Mesenchymal stem cell (in vitro differentiated cells and primary cell): ENCODE data around the gene NAT10.

Experiments
- DNase-seq: peaks from one replicate; pipeline ENCODE4 v3.0.0-alpha.2; 2013
- H2AFZ ChIP-seq: one replicate; pipeline ENCODE4 v1.6.1; 2013; ENCODE audit warnings: low read depth, mild to moderate bottlenecking, control low read depth, inconsistent platforms, low read length, moderate library complexity
- H2AK5ac ChIP-seq: 2 replicates; pipeline ENCODE4 v1.6.1; 2013; ENCODE audit warnings: low read length, moderate library complexity, mild to moderate bottlenecking, inconsistent platforms; ENCODE audit not compliant: severe bottlenecking
- H2BK120ac ChIP-seq: one replicate; pipeline ENCODE4 v1.6.1; 2013; ENCODE audit warnings: low read depth, mild to moderate bottlenecking, inconsistent platforms, low read length, moderate library complexity
- H2BK12ac ChIP-seq, 2 experiments: one replicate each; pipeline ENCODE4 v1.6.1; 2013; ENCODE audit warnings: inconsistent platforms in 2 of 2, low read length in 2 of 2, mild to moderate bottlenecking in 2 of 2, moderate library complexity in 2 of 2, control low read depth in 1 of 2
- H2BK15ac ChIP-seq: one replicate; pipeline ENCODE4 v1.6.1; 2013; ENCODE audit warnings: mild to moderate bottlenecking, low read depth, inconsistent platforms; ENCODE audit not compliant: poor library complexity, severe bottlenecking
- H2BK5ac ChIP-seq: 2 replicates; pipeline ENCODE4 v1.6.1; 2013; ENCODE audit warnings: low read depth, mild to moderate bottlenecking, low read length, control low read depth, inconsistent platforms; ENCODE audit not compliant: poor library complexity, severe bottlenecking
- H3K14ac ChIP-seq, 2 experiments: one replicate each; pipeline ENCODE4 v1.6.1; 2013; ENCODE audit warnings: inconsistent platforms in 2 of 2, low read length in 2 of 2, control low read depth in 1 of 2, mild to moderate bottlenecking in 1 of 2, moderate library complexity in 1 of 2
- H3K18ac ChIP-seq, 2 experiments: one replicate each; pipeline ENCODE4 v1.6.1; 2013; ENCODE audit warnings: inconsistent platforms in 2 of 2, low read length in 2 of 2, control low read depth in 1 of 2, low read depth in 1 of 2, mild to moderate bottlenecking in 1 of 2
- H3K23ac ChIP-seq, 2 experiments: one replicate each; pipeline ENCODE4 v1.6.1; 2013; ENCODE audit warnings: inconsistent platforms in 2 of 2, low read length in 2 of 2, mild to moderate bottlenecking in 2 of 2, moderate library complexity in 2 of 2, control low read depth in 1 of 2
- H3K27ac ChIP-seq: 2 replicates; pipeline ENCODE4 v1.5.1; 2013; ENCODE audit warnings: mild to moderate bottlenecking, moderate library complexity, low read length, control low read depth, inconsistent platforms; ENCODE audit not compliant: poor library complexity, severe bottlenecking
- H3K27me3 ChIP-seq, 2 experiments: 2 replicates each; pipeline versions ENCODE4 v1.6.1 to v1.7.0; 2013; ENCODE audit warnings: low read length in 2 of 2, mild to moderate bottlenecking in 2 of 2, moderate library complexity in 2 of 2, control low read depth in 1 of 2, inconsistent platforms in 1 of 2; ENCODE audit not compliant: control insufficient read depth in 1 of 2, insufficient read depth in 1 of 2
- H3K36me3 ChIP-seq, 2 experiments: 2 replicates each; pipeline versions ENCODE4 v1.6.1 to v1.7.0; 2013; ENCODE audit warnings: low read length in 2 of 2, control low read depth in 1 of 2, inconsistent platforms in 1 of 2, low read depth in 1 of 2, mild to moderate bottlenecking in 1 of 2; ENCODE audit not compliant: insufficient read depth in 2 of 2, control insufficient read depth in 1 of 2
- H3K4ac ChIP-seq, 2 experiments: one replicate each; pipeline ENCODE4 v1.6.1; 2013; ENCODE audit warnings: inconsistent platforms in 2 of 2, low read length in 2 of 2, mild to moderate bottlenecking in 2 of 2, moderate library complexity in 2 of 2, control low read depth in 1 of 2, low read depth in 1 of 2
- H3K4me1 ChIP-seq: 2 replicates; pipeline ENCODE4 v1.6.1; 2013; ENCODE audit warnings: low read depth, low read length, control low read depth; ENCODE audit not compliant: control insufficient read depth, insufficient read depth
- H3K4me2 ChIP-seq: 2 replicates; pipeline ENCODE4 v1.6.1; 2013; ENCODE audit warnings: low read length, mild to moderate bottlenecking, inconsistent platforms; ENCODE audit not compliant: poor library complexity, severe bottlenecking
- H3K4me3 ChIP-seq, 2 experiments: 2 replicates each; pipeline versions ENCODE4 v1.5.1 to v1.7.0; 2013; ENCODE audit warnings: low read length in 2 of 2, mild to moderate bottlenecking in 2 of 2, control low read depth in 1 of 2, low read depth in 1 of 2; ENCODE audit not compliant: insufficient read depth in 1 of 2
- H3K79me1 ChIP-seq: replicated peaks from 2 replicates; pipeline ENCODE4 v1.6.1; 2013; ENCODE audit warnings: mild to moderate bottlenecking, control low read depth, low read length, inconsistent platforms; ENCODE audit not compliant: poor library complexity, severe bottlenecking
- H3K9ac ChIP-seq: 2 replicates; pipeline ENCODE4 v1.7.0; 2013; ENCODE audit warnings: mild to moderate bottlenecking, low read length, moderate library complexity
- H3K9me3 ChIP-seq: 2 replicates; pipeline ENCODE4 v1.7.0; 2013; ENCODE audit warnings: mild to moderate bottlenecking, low read length; ENCODE audit not compliant: control insufficient read depth
- H4K8ac ChIP-seq: one replicate; pipeline ENCODE4 v1.6.1; 2013; ENCODE audit warnings: inconsistent platforms, mild to moderate bottlenecking, low read length, moderate library complexity
- H4K91ac ChIP-seq: one replicate; pipeline ENCODE4 v1.6.1; 2013; ENCODE audit warnings: mild to moderate bottlenecking, low read length, inconsistent platforms
- WGBS: methylation state at CpG from one replicate; pipeline ENCODE4 v1.1.7; 2013; ENCODE audit warnings: mixed read lengths; 5-methylcytosine and 5-hydroxymethylcytosine counted together

NAT10 gene

DNA sequence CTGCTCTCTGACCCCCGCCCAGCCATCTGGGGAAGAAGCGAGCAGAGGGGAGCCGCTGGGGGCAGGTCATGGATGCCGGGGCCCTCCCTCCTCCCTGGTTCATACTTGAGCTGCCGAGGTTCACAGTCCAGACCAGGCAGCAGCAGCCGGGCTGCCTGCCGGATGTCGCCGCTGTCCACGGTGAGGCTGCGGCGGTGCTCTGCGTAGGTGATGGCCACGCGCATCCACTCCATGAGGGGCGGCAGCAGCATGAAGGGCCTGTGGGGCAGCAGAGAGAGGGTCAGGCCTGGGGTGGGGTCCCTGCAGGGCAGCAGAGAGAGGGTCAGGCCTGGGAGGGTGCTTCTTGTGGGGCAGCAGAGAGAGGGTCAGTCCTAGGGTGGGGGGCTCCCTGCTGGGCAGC lies 67.6 kb downstream of the NAT10 start:
- peaks cover 0 to 17% of the 10 kb centered on the region in 2 experiments for H3K27me3 ChIP-seq
- no peak overlapping the region for H2AFZ ChIP-seq
- no peak overlapping the region for H2AK5ac ChIP-seq
- H2BK5ac ChIP-seq, result no peak overlapping the region
- no peak overlapping the region for H3K23ac ChIP-seq
- no peak overlapping the region for H3K18ac ChIP-seq
- H2BK15ac ChIP-seq, result no peak overlapping the region
- no peak overlapping the region for H2BK12ac ChIP-seq
- H3K14ac ChIP-seq, result no peak overlapping the region
- H3K36me3 ChIP-seq, result peaks cover 0 to 32% of the 10 kb centered on the region in 2 experiments
- H3K4me3 ChIP-seq, result no peak overlapping the region
- no peak overlapping the region for H2BK120ac ChIP-seq
- H3K79me1 ChIP-seq, result peaks cover 12% of the 10 kb centered on the region
- H4K8ac ChIP-seq, result no peak overlapping the region
- H3K4me1 ChIP-seq, result peaks cover 6% of the 10 kb centered on the region
- no peaks in the 10 kb centered on the region for H3K9me3 ChIP-seq
- no peak overlapping the region for H4K91ac ChIP-seq
- H3K9ac ChIP-seq, result no peak overlapping the region
- no peak overlapping the region for H3K4me2 ChIP-seq
- DNase-seq, result no peak
- no peak overlapping the region for H3K27ac ChIP-seq
- WGBS, result 97% methylated on average over 16 of the region's 16 CpGs
- H3K4ac ChIP-seq, result no peak overlapping the region

GRCh38 chr11:34174412-34175041 lies 69.1 kb downstream of the NAT10 start:
- Histone ChIP-seq H3K27ac (no peak overlapping the region), H2BK12ac (no peak overlapping the region), H3K23ac (peak overlapping the region in 1 of 2 experiments; percentile 23), H3K4me1 (peaks cover 6% of the 10 kb centered on the region), H2AFZ (no peak overlapping the region), H3K18ac (no peak overlapping the region), H2AK5ac (no peak overlapping the region), H4K8ac (no peak overlapping the region), H3K36me3 (peaks cover 0 to 25% of the 10 kb centered on the region in 2 experiments), H3K4ac (no peak overlapping the region), H4K91ac (no peak overlapping the region), H3K4me3 (peak overlapping the region; percentile 30 to 51), H3K27me3 (peaks cover 0 to 16% of the 10 kb centered on the region in 2 experiments), H3K14ac (no peak overlapping the region), H2BK5ac (no peak overlapping the region), H3K9me3 (no peaks in the 10 kb centered on the region), H2BK15ac (no peak overlapping the region), H3K79me1 (peaks cover 19% of the 10 kb centered on the region), H3K9ac (peak overlapping the region; percentile 68), H2BK120ac (no peak overlapping the region), H3K4me2 (peak overlapping the region; percentile 70)
- WGBS, result 18% methylated on average over 33 of the region's 33 CpGs
- peak; percentile 69 for DNase-seq

- Histone ChIP-seq H3K23ac (no peak overlapping the region), H3K4me2 (no peak overlapping the region), H4K91ac (no peak overlapping the region), H3K4me3 (no peak overlapping the region), H3K27ac (no peak overlapping the region), H3K9me3 (no peaks in the 10 kb centered on the region), H3K79me1 (peaks cover 19% of the 10 kb centered on the region), H2BK120ac (no peak overlapping the region), H3K18ac (no peak overlapping the region), H3K14ac (peak overlapping the region in 1 of 2 experiments; percentile 39), H3K27me3 (peaks cover 0 to 7% of the 10 kb centered on the region in 2 experiments), H3K36me3 (peaks cover 0 to 19% of the 10 kb centered on the region in 2 experiments), H2AFZ (no peak overlapping the region), H3K4me1 (peaks cover 6% of the 10 kb centered on the region), H2AK5ac (no peak overlapping the region), H4K8ac (no peak overlapping the region), H3K9ac (no peak overlapping the region), H2BK5ac (no peak overlapping the region), H3K4ac (no peak overlapping the region), H2BK15ac (no peak overlapping the region), H2BK12ac (no peak overlapping the region)
- WGBS, result 93% methylated on average over 7 of the region's 7 CpGs
- DNase-seq, result no peak
Observed at GRCh38 chr11:34175284-34176019, 70.0 kb downstream of the NAT10 start.

DNA sequence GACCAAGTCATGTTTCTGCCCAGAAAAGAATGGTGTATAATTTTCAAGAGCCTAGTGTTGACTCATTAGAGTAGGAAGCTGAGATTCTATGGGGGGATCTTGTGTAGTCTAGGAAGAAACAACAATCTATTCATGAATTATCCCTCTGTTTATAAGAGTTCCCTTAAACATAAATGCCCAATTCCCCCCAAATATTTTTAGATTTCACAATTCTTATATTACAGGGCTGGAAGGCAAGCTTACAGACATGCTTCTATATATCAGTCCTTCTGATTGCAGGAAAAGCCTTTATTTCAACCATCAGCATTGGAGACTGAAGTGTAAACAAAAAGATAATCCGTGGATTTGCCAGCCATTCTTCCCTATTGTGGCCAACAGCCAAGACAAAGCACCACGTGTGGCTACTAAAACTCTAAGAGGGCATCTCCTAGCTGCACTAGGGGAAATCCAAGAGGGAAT lies 71.4 kb downstream of the NAT10 start:
- H3K79me1 ChIP-seq, result peaks cover 28% of the 10 kb centered on the region
- no peak overlapping the region for H3K14ac ChIP-seq
- no peak overlapping the region for H3K4me3 ChIP-seq
- no peak overlapping the region for H2AK5ac ChIP-seq
- no peak overlapping the region for H3K27ac ChIP-seq
- H4K91ac ChIP-seq, result no peak overlapping the region
- H3K27me3 ChIP-seq, result peaks cover 0 to 5% of the 10 kb centered on the region in 2 experiments
- no peaks in the 10 kb centered on the region for H3K9me3 ChIP-seq
- no peak for DNase-seq
- no peak overlapping the region for H3K4ac ChIP-seq
- H2BK120ac ChIP-seq, result no peak overlapping the region
- peaks cover 6% of the 10 kb centered on the region for H3K4me1 ChIP-seq
- H2BK5ac ChIP-seq, result no peak overlapping the region
- no peak overlapping the region for H3K23ac ChIP-seq
- no peak overlapping the region for H2AFZ ChIP-seq
- no peak overlapping the region for H3K18ac ChIP-seq
- no peak overlapping the region for H4K8ac ChIP-seq
- no peak overlapping the region for H3K9ac ChIP-seq
- no peak overlapping the region for H3K4me2 ChIP-seq
- 58% methylated on average over 2 of the region's 2 CpGs for WGBS
- no peak overlapping the region for H2BK12ac ChIP-seq
- peaks cover 0 to 14% of the 10 kb centered on the region in 2 experiments for H3K36me3 ChIP-seq
- no peak overlapping the region for H2BK15ac ChIP-seq
